Stimulated activated memory B cell treated with anti-CD40 and anti-IgM and Interleukin-4, amounts not matched to agents 10 μg/mL and 1 μg/mL and 100 μg/mL, for 72 hours (primary cell): ENCODE results near the gene UCN.
A peak's percentile ranks its signal among the peaks of the same experiment; 100 is the strongest.
"Not testable (repeated sequence)": the region's sequence is repeated elsewhere in the genome, so short reads cannot be mapped to it uniquely, and the experiment has no call there.

Experiments
- ATAC-seq: fragments of 150-1000 bp; cut with Tn5 transposase; 2 replicates; pipeline ENCODE4 v1.10.0; 2021
- H3K27ac Mint-ChIP-seq: one replicate; pipeline ENCODE4 v1.8.0; 2022; ENCODE audit warnings: mild to moderate bottlenecking, mixed read lengths
- H3K27me3 Mint-ChIP-seq: one replicate; pipeline ENCODE4 v1.8.0; 2022; ENCODE audit warnings: mixed read lengths
- H3K36me3 Mint-ChIP-seq: one replicate; pipeline ENCODE4 v1.8.0; 2022; ENCODE audit warnings: mixed read lengths
- H3K4me1 Mint-ChIP-seq: one replicate; pipeline ENCODE4 v1.8.0; 2022; ENCODE audit warnings: mixed read lengths
- H3K4me3 Mint-ChIP-seq: one replicate; pipeline ENCODE4 v1.8.0; 2022; ENCODE audit warnings: mild to moderate bottlenecking, moderate library complexity, mixed read lengths
- H3K9me3 Mint-ChIP-seq: one replicate; pipeline ENCODE4 v1.8.0; 2022; ENCODE audit warnings: mixed read lengths

UCN gene

DNA sequence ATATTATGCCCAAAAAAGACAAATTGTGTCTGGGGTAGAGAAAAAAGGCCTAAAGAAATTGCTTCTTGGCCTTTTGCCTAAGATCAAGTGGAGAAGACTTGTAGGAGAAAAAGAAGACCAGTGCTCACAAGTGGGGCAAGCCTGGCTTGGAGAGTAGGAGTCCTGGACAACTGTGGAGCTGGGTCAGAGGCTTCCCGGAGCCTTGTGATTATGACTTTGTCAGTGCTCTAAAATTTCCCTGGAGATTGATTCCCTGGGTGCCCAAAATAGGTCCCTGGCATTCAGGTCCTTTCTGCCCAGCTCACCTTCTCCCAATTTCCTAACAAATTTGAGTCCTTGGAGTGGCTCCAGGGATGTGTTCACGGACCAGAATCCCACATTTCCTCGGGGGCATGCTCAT is 26.8 kb downstream of the UCN start:
- H3K4me3 Mint-ChIP-seq: no peak overlapping the region

DNA sequence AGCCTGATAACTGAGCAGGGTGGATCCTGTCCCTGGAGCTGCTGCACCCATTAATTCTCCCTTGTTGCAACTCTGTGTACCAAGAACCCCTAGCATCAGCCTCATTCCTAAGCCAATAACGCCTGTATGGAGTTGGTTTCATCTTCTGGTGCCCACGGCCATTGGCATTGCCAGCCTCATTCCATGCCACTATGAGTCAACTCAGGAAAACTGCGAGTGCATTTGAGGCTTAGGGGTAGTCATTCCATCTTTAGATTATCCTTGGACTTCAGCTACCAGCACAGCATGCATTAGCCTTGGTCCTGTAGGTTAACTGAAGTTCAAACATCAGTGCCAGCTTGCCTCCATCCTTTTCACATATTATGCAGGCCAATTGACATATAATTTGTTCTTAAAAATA is 27.4 kb downstream of the UCN start:
- Mint-ChIP-seq H3K27me3 (peaks cover 45% of the 10 kb centered on the region), H3K36me3 (no peaks in the 10 kb centered on the region)

More for the DNA sequence above, 26.8 kb downstream of the UCN start:
- Mint-ChIP-seq H3K36me3 (no peaks in the 10 kb centered on the region), H3K27ac (no peak overlapping the region), H3K4me1 (peaks cover 9% of the 10 kb centered on the region), H3K9me3 (no peaks in the 10 kb centered on the region), H3K27me3 (peaks cover 42% of the 10 kb centered on the region)
- ATAC-seq: no peak

GRCh38 chr2:27278010-27278409 is 30.2 kb downstream of the UCN start:
- no peak for ATAC-seq
- Mint-ChIP-seq H3K9me3 (no peaks in the 10 kb centered on the region), H3K27ac (no peak overlapping the region), H3K4me1 (peaks cover 9% of the 10 kb centered on the region), H3K4me3 (no peak overlapping the region), H3K36me3 (no peaks in the 10 kb centered on the region), H3K27me3 (peaks cover 55% of the 10 kb centered on the region)

More for the DNA sequence above, 27.4 kb downstream of the UCN start:
- no peak for ATAC-seq
- Mint-ChIP-seq H3K27ac (no peak overlapping the region), H3K9me3 (no peaks in the 10 kb centered on the region), H3K4me3 (no peak overlapping the region), H3K4me1 (peaks cover 9% of the 10 kb centered on the region)

DNA sequence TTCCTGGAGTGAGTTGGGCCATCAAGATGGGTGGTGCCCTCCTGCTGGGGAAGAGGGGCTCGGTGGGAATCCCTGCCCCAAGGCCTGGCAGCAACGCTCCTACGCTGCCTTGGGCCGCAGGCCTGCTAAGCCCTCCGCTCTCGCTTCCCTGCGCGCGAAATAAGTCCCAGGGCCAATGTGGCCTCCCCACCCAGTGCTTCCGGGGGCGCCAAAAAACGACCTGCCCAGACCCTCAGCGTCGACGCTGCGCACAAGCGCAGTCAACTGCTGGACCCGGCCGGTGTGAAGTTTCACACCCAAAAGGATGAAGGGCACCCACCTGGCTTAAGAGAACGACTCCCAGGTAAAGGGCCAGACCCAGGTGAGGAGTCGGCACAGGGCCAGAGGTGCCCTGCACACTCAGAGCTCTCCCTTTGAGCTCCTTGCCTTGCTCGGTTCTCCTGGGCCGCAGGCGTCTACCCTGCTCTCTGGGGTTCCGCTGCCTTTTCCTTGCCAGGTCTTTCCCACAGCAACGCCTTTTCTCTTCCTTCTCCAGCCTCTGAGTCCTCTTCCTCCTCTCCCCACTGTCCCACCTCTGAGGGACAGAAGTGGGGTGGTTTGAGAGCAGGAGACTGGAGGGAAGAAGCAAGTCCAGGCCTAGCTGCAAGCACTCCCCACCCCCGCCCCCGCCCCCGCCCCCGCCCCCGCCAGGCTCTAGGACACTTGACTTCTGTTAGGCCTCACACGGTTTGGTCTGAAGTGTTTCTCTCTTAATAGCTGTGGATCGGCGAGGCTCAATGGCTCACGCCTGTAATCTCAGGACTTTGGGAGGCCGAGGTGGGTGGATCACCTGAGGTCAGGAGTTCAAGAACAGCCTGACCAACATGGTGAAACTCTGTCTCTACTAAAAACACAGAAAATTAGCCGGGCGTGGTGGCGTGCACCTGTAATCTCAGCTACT is 32.8 kb downstream of the UCN start, which contains the start of gene DNAJC5G:
TSS of gene DNAJC5G (plus strand) at position 223 of the 940 bp plus-strand sequence. CDS start 1,296 bp downstream, outside the sequence.
- no peak for ATAC-seq
- H3K27ac Mint-ChIP-seq: no peak within 1 kb of the TSS
- H3K4me1 Mint-ChIP-seq: peaks cover 9% of the 10 kb centered on the region
- no peaks in the 10 kb centered on the region for H3K9me3 Mint-ChIP-seq
- H3K36me3 Mint-ChIP-seq: no peaks in the 10 kb centered on the region
- no peak within 1 kb of the TSS for H3K4me3 Mint-ChIP-seq
- H3K27me3 Mint-ChIP-seq: peaks cover 33% of the 10 kb centered on the region

DNA sequence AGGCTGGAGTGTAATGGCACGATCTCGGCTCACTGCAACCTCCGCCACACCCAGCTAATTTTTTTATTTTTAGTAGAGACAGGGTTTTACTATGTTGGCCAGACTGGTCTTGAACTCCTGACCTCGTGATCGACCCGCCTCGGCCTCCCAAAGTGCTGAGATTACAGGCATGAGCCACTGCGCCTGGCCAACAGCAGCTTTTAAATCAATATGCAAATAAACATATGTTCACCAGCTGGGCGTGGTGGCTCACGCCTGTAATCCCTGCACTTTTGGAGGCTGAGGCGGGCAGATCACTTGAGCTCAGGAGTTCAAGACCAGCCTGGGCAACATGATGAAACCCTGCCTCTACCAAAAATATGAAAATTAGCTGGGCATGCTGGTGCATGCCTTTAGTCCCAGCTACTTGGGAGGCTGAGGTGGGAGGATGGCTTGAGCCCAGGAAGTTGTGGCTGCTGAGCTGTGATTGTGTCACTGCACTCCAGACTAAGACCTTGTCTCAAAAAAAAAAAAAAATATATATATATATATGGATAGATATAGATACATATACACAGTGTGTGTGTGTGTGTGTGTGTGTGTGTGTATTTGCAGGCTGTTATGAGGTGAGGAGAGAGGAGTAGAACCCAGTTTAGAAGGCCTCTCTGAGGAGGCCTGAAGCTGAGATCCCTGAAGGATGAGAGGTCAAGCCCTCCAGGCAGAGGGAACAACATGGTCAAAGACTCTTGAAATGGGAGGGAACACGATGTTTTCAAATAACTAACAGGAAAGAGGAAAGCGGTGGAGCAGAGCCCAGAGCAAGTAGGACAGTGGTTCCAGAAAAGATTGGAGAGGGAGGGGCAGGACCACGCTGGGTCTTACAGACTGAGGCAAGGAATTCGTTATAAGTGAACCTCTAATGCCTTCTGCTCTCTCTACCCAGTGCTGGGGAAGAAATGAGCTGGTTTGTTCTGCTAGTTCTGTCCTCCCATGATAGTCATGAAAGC is 35.4 kb downstream of the UCN start:
- not testable (repeated sequence) for ATAC-seq

GRCh38 chr2:27271631-27272340 is 36.5 kb downstream of the UCN start:
- H3K9me3 Mint-ChIP-seq: no peaks in the 10 kb centered on the region

More for the DNA sequence above, 35.4 kb downstream of the UCN start:
- peaks cover 31% of the 10 kb centered on the region for H3K27me3 Mint-ChIP-seq
- not testable (repeated sequence) for H3K27ac Mint-ChIP-seq, H3K4me1 Mint-ChIP-seq, H3K4me3 Mint-ChIP-seq, H3K9me3 Mint-ChIP-seq, H3K36me3 Mint-ChIP-seq

GRCh38 chr2:27270670-27271069 is 37.6 kb downstream of the UCN start:
- ATAC-seq: no peak
- no peaks in the 10 kb centered on the region for H3K9me3 Mint-ChIP-seq
- H3K27me3 Mint-ChIP-seq: peaks cover 13% of the 10 kb centered on the region
- H3K27ac Mint-ChIP-seq: no peak overlapping the region
- no peaks in the 10 kb centered on the region for H3K4me1 Mint-ChIP-seq
- H3K36me3 Mint-ChIP-seq: no peaks in the 10 kb centered on the region
- no peak overlapping the region for H3K4me3 Mint-ChIP-seq

More at GRCh38 chr2:27271631-27272340, 36.5 kb downstream of the UCN start:
- Mint-ChIP-seq H3K36me3 (no peaks in the 10 kb centered on the region), H3K27ac (no peak overlapping the region), H3K4me3 (no peak overlapping the region), H3K4me1 (no peaks in the 10 kb centered on the region), H3K27me3 (peaks cover 20% of the 10 kb centered on the region)
- no peak for ATAC-seq

- no peak for ATAC-seq
- Mint-ChIP-seq H3K27ac (no peak overlapping the region), H3K4me3 (no peak overlapping the region), H3K4me1 (no peaks in the 10 kb centered on the region), H3K36me3 (no peaks in the 10 kb centered on the region), H3K9me3 (no peaks in the 10 kb centered on the region), H3K27me3 (peaks cover 12% of the 10 kb centered on the region)
Measured at GRCh38 chr2:27270131-27270530, 38.1 kb downstream of the UCN start.

- H3K36me3 Mint-ChIP-seq, H3K27ac Mint-ChIP-seq, ATAC-seq, H3K9me3 Mint-ChIP-seq, H3K4me3 Mint-ChIP-seq: not testable (repeated sequence)
- H3K4me1 Mint-ChIP-seq: peaks cover 16% of the 10 kb centered on the region
- peaks cover 16% of the 10 kb centered on the region for H3K27me3 Mint-ChIP-seq
Measured at GRCh38 chr2:27268296-27268695, 39.9 kb downstream of the UCN start.

- Mint-ChIP-seq H3K4me1 (peaks cover 31% of the 10 kb centered on the region), H3K9me3 (no peaks in the 10 kb centered on the region), H3K4me3 (no peak overlapping the region), H3K27ac (no peak overlapping the region), H3K36me3 (no peaks in the 10 kb centered on the region), H3K27me3 (peaks cover 38% of the 10 kb centered on the region)
- no peak for ATAC-seq
Measured at GRCh38 chr2:27265536-27265870, 42.7 kb downstream of the UCN start.

GRCh38 chr2:27264753-27265535 is 43.3 kb downstream of the UCN start:
- Mint-ChIP-seq H3K36me3 (no peaks in the 10 kb centered on the region), H3K27ac (no peak overlapping the region), H3K27me3 (peaks cover 43% of the 10 kb centered on the region), H3K9me3 (no peaks in the 10 kb centered on the region), H3K4me3 (peak overlapping the region; percentile 66), H3K4me1 (peaks cover 31% of the 10 kb centered on the region)
- ATAC-seq: peak; percentile 69

- Mint-ChIP-seq H3K27ac (no peak overlapping the region), H3K4me3 (peak overlapping the region; percentile 84), H3K36me3 (no peaks in the 10 kb centered on the region), H3K4me1 (peaks cover 31% of the 10 kb centered on the region), H3K9me3 (no peaks in the 10 kb centered on the region), H3K27me3 (peaks cover 50% of the 10 kb centered on the region)
- peak; percentile 47 for ATAC-seq
Measured at GRCh38 chr2:27264253-27264752, 43.9 kb downstream of the UCN start.

DNA sequence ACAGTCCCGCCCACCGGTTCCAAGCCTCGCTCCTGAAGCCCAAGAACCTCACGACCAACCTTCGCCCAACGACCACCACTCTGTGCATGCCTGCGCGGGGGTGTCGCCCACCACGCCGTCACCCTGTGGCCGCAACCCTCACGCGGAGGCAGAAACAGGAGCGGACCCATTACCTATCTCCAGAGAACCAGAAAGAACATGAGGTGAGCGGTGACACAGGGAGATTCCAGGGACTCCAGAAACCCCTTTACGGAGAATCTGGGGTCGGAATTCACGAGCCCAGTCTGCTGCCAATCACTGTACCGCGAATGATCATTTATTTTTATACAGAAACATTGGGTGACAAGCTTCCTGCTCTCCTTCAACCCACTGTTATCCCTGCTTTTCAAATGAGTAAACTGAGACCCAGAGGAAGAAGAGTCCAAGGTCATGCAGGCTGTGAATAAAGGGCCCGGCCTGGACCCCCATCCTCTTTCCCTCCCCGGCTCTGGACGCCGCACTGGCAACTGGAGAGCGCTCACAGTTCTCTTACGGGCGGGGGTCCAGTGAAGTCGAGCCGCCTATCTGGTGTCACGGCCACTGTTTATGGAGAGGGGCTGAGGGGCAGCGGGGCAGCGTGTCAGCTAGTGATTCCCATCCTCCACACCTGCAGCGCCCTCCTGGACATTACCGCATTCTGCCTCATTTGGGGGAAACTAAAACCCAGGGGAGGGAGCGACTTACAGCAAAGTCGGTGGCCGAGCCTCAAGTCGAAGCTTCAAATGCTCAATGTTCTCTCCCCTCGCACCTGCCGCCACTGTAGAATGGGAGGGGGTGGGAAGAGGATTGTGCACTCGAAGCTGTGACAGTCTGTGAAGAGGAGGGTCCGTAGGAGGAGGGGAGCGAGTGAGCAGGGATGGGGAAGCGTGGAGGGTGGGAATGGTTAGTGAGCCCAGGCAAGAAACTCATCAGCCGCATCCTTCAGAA is 44.7 kb downstream of the UCN start:
- peak overlapping the region; percentile 5 for H3K27ac Mint-ChIP-seq
- peak overlapping the region; percentile 84 for H3K4me3 Mint-ChIP-seq
- H3K4me1 Mint-ChIP-seq: peaks cover 31% of the 10 kb centered on the region
- H3K9me3 Mint-ChIP-seq: no peaks in the 10 kb centered on the region
- ATAC-seq: no peak
- H3K36me3 Mint-ChIP-seq: no peaks in the 10 kb centered on the region
- peaks cover 55% of the 10 kb centered on the region for H3K27me3 Mint-ChIP-seq
